PC-3 (cell line): ENCODE results near the gene AGAP1.

Source experiments
- CTCF ChIP-seq: fragments of 300-600 bp; sonication (generic); conservative IDR thresholded peaks from 2 replicates; pipeline ENCODE4 v1.5.1; 2017; ENCODE audit warnings: antibody characterized with exemption, low read depth, mild to moderate bottlenecking, low read length
- EZH2 ChIP-seq: fragments of 300-600 bp; sonication (generic); IDR thresholded peaks from one replicate; pipeline ENCODE4 v1.6.1; 2017; ENCODE audit warnings: antibody characterized with exemption, mild to moderate bottlenecking, low read length; ENCODE audit not compliant: unreplicated experiment
- EZH2phosphoT487 ChIP-seq: fragments of 300-600 bp; sonication (generic); IDR thresholded peaks from 2 replicates; pipeline ENCODE4 v1.6.1; 2018; ENCODE audit warnings: mild to moderate bottlenecking, antibody characterized with exemption, low read length, borderline replicate concordance

DNA sequence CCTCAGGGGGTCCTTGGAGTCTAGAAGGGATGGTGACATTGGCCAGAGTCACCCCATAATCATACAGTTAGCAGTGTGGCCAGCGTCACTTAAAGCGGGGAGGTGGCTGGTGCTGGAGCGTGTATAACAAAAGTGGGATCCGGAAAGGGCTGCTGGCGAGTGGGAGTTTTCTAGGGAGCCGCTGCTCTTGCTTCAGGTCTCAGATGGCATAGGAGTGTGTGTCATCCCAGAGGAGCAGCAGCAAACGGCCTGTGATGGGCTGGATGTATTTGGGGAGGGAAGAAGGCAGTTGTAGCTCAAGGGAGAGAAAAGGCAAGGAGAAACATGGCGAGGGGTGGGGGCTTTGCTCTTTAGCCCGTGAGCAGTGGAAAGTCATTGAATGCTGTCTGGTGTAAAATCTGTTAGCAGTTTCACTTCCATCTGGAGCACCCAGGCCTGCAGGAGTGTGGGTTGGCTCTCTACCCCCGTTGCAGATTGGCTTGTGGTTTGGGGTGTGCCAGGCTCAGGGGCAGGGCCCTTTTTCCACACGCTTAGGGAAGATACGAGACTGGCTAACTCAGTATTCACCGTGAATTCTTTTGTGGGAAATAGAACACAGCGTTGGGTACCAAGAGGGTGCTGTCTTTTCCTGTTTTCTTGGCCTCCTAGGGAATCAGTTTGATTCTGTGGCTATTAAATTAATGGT, 120.5 kb downstream of the AGAP1 start:
- TF ChIP-seq EZH2 (no peak), CTCF (no peak), EZH2phosphoT487 (no peak)
